Thyroid gland (tissue), 4 donors: ENCODE measurements around the gene APC. TPM values are rescaled to one million over a fixed set of nuclear protein-coding genes. Genes with fewer than 3 reads are reported as not detected.

Experiments used
- DNase-seq, 2 donors: peaks; one replicate each; pipeline ENCODE4 v3.0.0-alpha.2; 2019
- H3K27ac ChIP-seq, 3 donors: fragments of 200-600 bp; sonication (generic); 1 replicate in 2 of 3; 2 replicates in 1 of 3; pipeline ENCODE4 v1.5.1; 2016 to 2019; ENCODE audit warnings: mild to moderate bottlenecking in 1 of 3, moderate library complexity in 1 of 3
- H3K27me3 ChIP-seq: fragments of 200-600 bp; sonication (generic); one replicate; pipeline ENCODE4 v1.5.1; 2019
- H3K36me3 ChIP-seq, 2 donors: fragments of 200-600 bp; sonication (generic); one replicate each; pipeline ENCODE4 v1.5.1; 2016 to 2019
- H3K4me1 ChIP-seq, 2 donors: fragments of 200-600 bp; sonication (generic); one replicate each; pipeline ENCODE4 v1.5.1; 2017 to 2019
- H3K4me3 ChIP-seq, 3 donors: fragments of 200-600 bp; sonication (generic); replicated peaks in 1 of 3; 1 replicate in 2 of 3; 2 replicates in 1 of 3; pipeline ENCODE4 v1.5.1; 2016; ENCODE audit warnings: mild to moderate bottlenecking in 1 of 3
- H3K9me3 ChIP-seq: fragments of 200-600 bp; sonication (generic); one replicate; pipeline ENCODE4 v1.5.1; 2017
- POLR2A ChIP-seq, 2 donors: fragments of 450-650 bp; IDR thresholded peaks; one replicate each; pipeline ENCODE4 v1.6.1; 2017; ENCODE audit warnings: antibody characterized with exemption in 2 of 2, mild to moderate bottlenecking in 2 of 2, moderate library complexity in 1 of 2
- WGBS, 2 donors: methylation state at CpG; one replicate each; pipeline ENCODE4 v1.1.5; 2017; 5-methylcytosine and 5-hydroxymethylcytosine counted together
- intact Hi-C: fragments of 100-400 bp; cut with DNase I; formaldehyde crosslinking; loops from one replicate; pipeline ENCODE4 v1.15.1; 2023
- total RNA-seq, 4 donors: library from RNA; depleted of rRNA; stranded (reverse); fragments of >200 nt; gene quantifications; one replicate each; pipeline ENCODE4 v1.2.3, GENCODE V29; 2016
- TF ChIP-seq, protein P1 (sequence below), 6 experiments: fragments of 200-600 bp in 3 of 6; fragments of 450-650 bp in 3 of 6; sonication (generic) in 3 of 6; IDR thresholded peaks; one replicate each; pipeline ENCODE4 v1.5.1; 2016 to 2019; ENCODE audit warnings: antibody characterized with exemption in 6 of 6, mild to moderate bottlenecking in 2 of 6, inconsistent platforms in 1 of 6, moderate library complexity in 1 of 6

The APC gene
- total RNA-seq, 4 donors from 2014 or later: 36.1 to 73.0 (median 54.7) TPM

- 96 to 98% methylated on average over 1 of the region's 1 CpG for WGBS, 2 donors
- intact Hi-C loops: no loop called here
Observed at GRCh38 chr5:112729630-112730029, 8.1 kb upstream of the APC start.

GRCh38 chr5:112732131-112732530 is 5.6 kb upstream of the APC start:
- H3K4me1 ChIP-seq: no peaks in the 10 kb centered on the region
- WGBS, 2 donors: 91 to 94% methylated on average over 5 of the region's 5 CpGs
- no peak for DNase-seq
- H3K27ac ChIP-seq: no peak overlapping the region
- H3K9me3 ChIP-seq: no peaks in the 10 kb centered on the region
- no peak for TF ChIP-seq POLR2A (IDR thresholded peaks at IDR 0.05)
- TF ChIP-seq, protein P1, sequence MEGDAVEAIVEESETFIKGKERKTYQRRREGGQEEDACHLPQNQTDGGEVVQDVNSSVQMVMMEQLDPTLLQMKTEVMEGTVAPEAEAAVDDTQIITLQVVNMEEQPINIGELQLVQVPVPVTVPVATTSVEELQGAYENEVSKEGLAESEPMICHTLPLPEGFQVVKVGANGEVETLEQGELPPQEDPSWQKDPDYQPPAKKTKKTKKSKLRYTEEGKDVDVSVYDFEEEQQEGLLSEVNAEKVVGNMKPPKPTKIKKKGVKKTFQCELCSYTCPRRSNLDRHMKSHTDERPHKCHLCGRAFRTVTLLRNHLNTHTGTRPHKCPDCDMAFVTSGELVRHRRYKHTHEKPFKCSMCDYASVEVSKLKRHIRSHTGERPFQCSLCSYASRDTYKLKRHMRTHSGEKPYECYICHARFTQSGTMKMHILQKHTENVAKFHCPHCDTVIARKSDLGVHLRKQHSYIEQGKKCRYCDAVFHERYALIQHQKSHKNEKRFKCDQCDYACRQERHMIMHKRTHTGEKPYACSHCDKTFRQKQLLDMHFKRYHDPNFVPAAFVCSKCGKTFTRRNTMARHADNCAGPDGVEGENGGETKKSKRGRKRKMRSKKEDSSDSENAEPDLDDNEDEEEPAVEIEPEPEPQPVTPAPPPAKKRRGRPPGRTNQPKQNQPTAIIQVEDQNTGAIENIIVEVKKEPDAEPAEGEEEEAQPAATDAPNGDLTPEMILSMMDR (IDR thresholded peaks at IDR 0.05): no peak
- intact Hi-C loops: no loop called here
- no peak overlapping the region for H3K4me3 ChIP-seq
- H3K36me3 ChIP-seq: no peaks in the 10 kb centered on the region
- H3K27me3 ChIP-seq: no peaks in the 10 kb centered on the region

More at GRCh38 chr5:112729630-112730029, 8.1 kb upstream of the APC start:
- no peak for TF ChIP-seq POLR2A (IDR thresholded peaks at IDR 0.05)
- TF ChIP-seq, protein P1 (IDR thresholded peaks at IDR 0.05): no peak
- no peaks in the 10 kb centered on the region for H3K27me3 ChIP-seq
- H3K36me3 ChIP-seq: no peaks in the 10 kb centered on the region
- no peaks in the 10 kb centered on the region for H3K4me1 ChIP-seq
- H3K27ac ChIP-seq: no peak overlapping the region
- no peak for DNase-seq
- H3K4me3 ChIP-seq: no peak overlapping the region
- no peaks in the 10 kb centered on the region for H3K9me3 ChIP-seq

- TF ChIP-seq POLR2A (IDR thresholded peaks at IDR 0.05): no peak
- TF ChIP-seq, protein P1 (IDR thresholded peaks at IDR 0.05): no peak
- Histone ChIP-seq H3K36me3 (no peaks in the 10 kb centered on the region), H3K27me3 (no peaks in the 10 kb centered on the region), H3K9me3 (no peaks in the 10 kb centered on the region), H3K27ac (no peak overlapping the region), H3K4me1 (peaks cover 5 to 6% of the 10 kb centered on the region in 2 donors), H3K4me3 (no peak overlapping the region)
- intact Hi-C loops: no loop called here
- 97 to 100% methylated on average over 1 of the region's 1 CpG for WGBS, 2 donors
- DNase-seq: no peak
Observed at GRCh38 chr5:112733586-112733985, 4.1 kb upstream of the APC start.

- Histone ChIP-seq H3K4me1 (peaks cover 6 to 9% of the 10 kb centered on the region in 2 donors), H3K27me3 (no peaks in the 10 kb centered on the region), H3K9me3 (no peaks in the 10 kb centered on the region), H3K4me3 (no peak overlapping the region), H3K27ac (no peak overlapping the region), H3K36me3 (no peaks in the 10 kb centered on the region)
- intact Hi-C loops: no loop called here
- 98% methylated on average over 3 of the region's 3 CpGs for WGBS, 2 donors
- TF ChIP-seq, protein P1 (IDR thresholded peaks at IDR 0.05): no peak
- TF ChIP-seq POLR2A (IDR thresholded peaks at IDR 0.05): no peak
- DNase-seq: no peak
Observed at GRCh38 chr5:112734597-112734996, 3.1 kb upstream of the APC start.

GRCh38 chr5:112735702-112736101 is 2.0 kb upstream of the APC start:
- Histone ChIP-seq H3K27ac (no peak overlapping the region), H3K36me3 (no peaks in the 10 kb centered on the region), H3K4me3 (no peak overlapping the region), H3K27me3 (no peaks in the 10 kb centered on the region), H3K9me3 (no peaks in the 10 kb centered on the region), H3K4me1 (peaks cover 6 to 9% of the 10 kb centered on the region in 2 donors)
- no peak for TF ChIP-seq POLR2A (IDR thresholded peaks at IDR 0.05)
- TF ChIP-seq, protein P1 (IDR thresholded peaks at IDR 0.05): no peak
- WGBS, 2 donors: 0 to 90% methylated on average over 1 of the region's 1 CpG
- no peak for DNase-seq
- intact Hi-C loops: no loop called here
